GM12891 (cell line): ENCODE data around the gene PCGF5.
"Not testable (repeated sequence)": the region's sequence is repeated elsewhere in the genome, so short reads cannot be mapped to it uniquely, and the experiment has no call there.

Experiments
- DNase-seq: peaks from one replicate; pipeline ENCODE4 v3.0.0; 2011; ENCODE audit warnings: low spot score; ENCODE audit not compliant: insufficient read length
- FAIRE-seq: peaks from 2 replicates; lab custom pipeline; 2011; peaks lifted over from hg19 to GRCh38; lab: Jason Lieb, UNC
- PAX5 ChIP-seq: IDR thresholded peaks from 2 replicates; pipeline ENCODE4 v1.6.1; 2011; ENCODE audit warnings: low read length, moderate library complexity, mild to moderate bottlenecking; ENCODE audit not compliant: insufficient read depth, severe bottlenecking
- POLR2A ChIP-seq: IDR thresholded peaks from 2 replicates; pipeline ENCODE4 v1.6.1; 2011; ENCODE audit warnings: low read depth, low read length, control low read depth
- POLR2AphosphoS5 ChIP-seq: IDR thresholded peaks from 2 replicates; pipeline ENCODE4 v1.6.1; 2011; ENCODE audit warnings: low read depth, low read length, control low read depth
- POU2F2 ChIP-seq: IDR thresholded peaks from 2 replicates; pipeline ENCODE4 v1.6.1; 2011; ENCODE audit warnings: low read depth, mild to moderate bottlenecking, control low read depth, low read length, moderate library complexity
- SPI1 ChIP-seq: IDR thresholded peaks from 2 replicates; pipeline ENCODE4 v1.6.1; 2011; ENCODE audit warnings: low read depth, low read length, control low read depth
- TAF1 ChIP-seq: IDR thresholded peaks from 2 replicates; pipeline ENCODE4 v1.6.1; 2011; ENCODE audit warnings: low read depth, low read length, control low read depth

PCGF5 gene

GRCh38 chr10:91316486-91316885 lies 96.0 kb downstream of the PCGF5 start:
- DNase-seq (no peak), FAIRE-seq (no peak)
- no peak for TF ChIP-seq SPI1
- no peak for TF ChIP-seq POLR2A
- no peak for TF ChIP-seq TAF1

- FAIRE-seq: no peak
- DNase-seq: no peak
- TF ChIP-seq SPI1 (no peak), POU2F2 (no peak), POLR2A (no peak)
Observed at GRCh38 chr10:91317541-91317940, 97.1 kb downstream of the PCGF5 start.

GRCh38 chr10:91319336-91319735 lies 98.9 kb downstream of the PCGF5 start:
- FAIRE-seq (no peak), DNase-seq (no peak)
- TF ChIP-seq TAF1: no peak
- no peak for TF ChIP-seq SPI1
- no peak for TF ChIP-seq POLR2AphosphoS5
- TF ChIP-seq PAX5: no peak
- TF ChIP-seq POLR2A: no peak
- TF ChIP-seq POU2F2: no peak

- not testable (repeated sequence) for FAIRE-seq, DNase-seq
Observed at GRCh38 chr10:91323293-91323905, 102.9 kb downstream of the PCGF5 start.

- no peak for FAIRE-seq
- TF ChIP-seq POLR2A (no peak), TAF1 (no peak), POLR2AphosphoS5 (no peak), POU2F2 (no peak), SPI1 (no peak), PAX5 (no peak)
- DNase-seq: no peak
Observed at GRCh38 chr10:91328320-91328984, 108.0 kb downstream of the PCGF5 start.
